Effector CD8-positive, alpha-beta T cell (primary cell): ENCODE data around the gene PNPLA7.

Source experiments
- DNase-seq: peaks from one replicate; lab custom pipeline; 2025; lab: John Stamatoyannopoulos, UW

The PNPLA7 gene

GRCh38 chr9:137436761-137437600, 113.2 kb downstream of the PNPLA7 start:
- DNase-seq: no peak

GRCh38 chr9:137435980-137436760, 114.0 kb downstream of the PNPLA7 start:
- no peak for DNase-seq

GRCh38 chr9:137435381-137435891, 114.8 kb downstream of the PNPLA7 start:
- no peak for DNase-seq

- no peak for DNase-seq
These were observed 115.5 kb downstream of the PNPLA7 start for GRCh38 chr9:137434498-137435380.

DNA sequence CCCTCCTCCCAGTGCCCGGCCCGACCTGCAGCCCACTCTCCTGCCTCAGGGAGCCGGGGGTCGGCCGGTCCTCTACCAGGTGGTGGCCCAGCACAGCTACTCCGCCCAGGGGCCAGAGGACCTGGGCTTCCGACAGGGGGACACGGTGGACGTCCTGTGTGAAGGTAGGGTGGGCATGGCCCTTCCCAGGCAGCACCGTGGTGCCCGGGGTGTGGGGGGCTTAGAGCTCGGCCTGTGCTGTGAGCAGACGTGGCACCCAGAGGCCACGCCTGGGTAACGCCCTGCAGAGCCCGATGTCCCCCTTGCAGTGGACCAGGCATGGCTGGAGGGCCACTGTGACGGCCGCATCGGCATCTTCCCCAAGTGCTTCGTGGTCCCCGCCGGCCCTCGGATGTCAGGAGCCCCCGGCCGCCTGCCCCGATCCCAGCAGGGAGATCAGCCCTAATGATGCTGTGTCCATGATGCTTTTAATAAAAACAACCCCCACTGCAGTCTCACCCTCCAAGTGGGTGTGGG, 116.2 kb downstream of the PNPLA7 start:
- DNase-seq: no peak

DNA sequence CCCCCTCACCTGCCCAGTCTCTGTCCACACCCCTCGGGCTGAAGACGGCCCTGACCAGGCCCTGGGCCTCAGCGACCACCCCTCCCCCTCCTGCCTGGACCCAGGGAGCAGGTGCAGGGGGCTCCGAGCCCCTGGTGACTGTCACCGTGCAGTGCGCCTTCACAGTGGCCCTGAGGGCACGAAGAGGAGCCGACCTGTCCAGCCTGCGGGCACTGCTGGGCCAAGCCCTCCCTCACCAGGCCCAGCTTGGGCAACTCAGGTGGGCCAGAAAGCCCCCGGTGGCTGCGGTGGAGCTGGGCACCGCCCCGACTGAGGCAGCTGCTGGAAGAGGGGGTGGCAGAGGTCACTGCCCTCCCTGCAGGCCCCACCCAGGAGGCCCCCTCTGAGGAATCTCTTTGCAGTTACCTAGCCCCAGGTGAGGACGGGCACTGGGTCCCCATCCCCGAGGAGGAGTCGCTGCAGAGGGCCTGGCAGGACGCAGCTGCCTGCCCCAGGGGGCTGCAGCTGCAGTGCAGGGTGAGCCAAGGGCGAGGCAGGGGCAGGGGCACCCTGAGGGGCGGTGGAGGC, 116.8 kb downstream of the PNPLA7 start:
- no peak for DNase-seq

GRCh38 chr9:137432687-137433348, 117.4 kb downstream of the PNPLA7 start:
- DNase-seq: no peak

- no peak for DNase-seq
These were observed 118.7 kb downstream of the PNPLA7 start for GRCh38 chr9:137431416-137431931.

- no peak for DNase-seq
These were observed 119.3 kb downstream of the PNPLA7 start for GRCh38 chr9:137430723-137431415.

DNA sequence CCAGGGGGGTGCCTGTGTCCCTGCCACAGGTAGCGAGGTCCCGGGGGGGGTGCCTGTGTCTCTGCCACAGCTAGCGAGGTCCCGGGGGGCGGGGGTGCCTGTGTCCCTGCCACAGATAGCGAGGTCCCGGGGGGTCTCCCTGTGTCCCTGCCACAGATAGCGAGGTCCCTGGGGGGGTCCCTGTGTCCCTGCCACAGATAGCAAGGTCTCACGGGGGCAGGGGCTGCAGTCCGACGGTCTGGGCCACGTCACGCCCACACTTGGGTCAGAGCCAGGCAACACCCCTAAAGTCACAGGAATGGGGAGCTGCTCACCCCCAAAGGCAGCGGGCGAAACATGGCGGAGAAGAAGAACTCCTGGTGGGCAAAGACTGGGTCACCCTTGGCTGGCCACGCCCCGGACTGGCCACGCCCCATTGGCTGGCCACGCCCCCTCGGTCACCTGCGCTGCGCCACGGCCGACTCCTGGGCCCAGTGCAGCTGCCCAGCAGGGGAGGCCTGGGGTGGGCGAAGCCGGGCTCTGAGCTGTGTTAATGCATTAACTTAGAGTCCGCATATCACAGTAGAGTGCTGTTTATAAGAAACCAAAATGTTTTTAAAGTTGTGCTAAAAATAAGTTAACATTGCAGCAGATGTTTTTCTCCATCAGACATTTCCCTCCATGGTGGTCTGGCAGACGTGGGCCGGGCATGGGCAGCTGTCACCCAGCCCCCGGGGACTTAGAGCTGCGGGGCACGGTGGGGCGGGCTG, 120.1 kb downstream of the PNPLA7 start:
- no peak for DNase-seq

GRCh38 chr9:137429546-137429890, 120.7 kb downstream of the PNPLA7 start:
- no peak for DNase-seq

GRCh38 chr9:137428841-137429545, 121.2 kb downstream of the PNPLA7 start:
- no peak for DNase-seq

- DNase-seq: no peak
These were observed 121.9 kb downstream of the PNPLA7 start for GRCh38 chr9:137428311-137428630.

GRCh38 chr9:137427454-137428310, 122.5 kb downstream of the PNPLA7 start:
- no peak for DNase-seq

GRCh38 chr9:137426018-137426681, 124.1 kb downstream of the PNPLA7 start:
- DNase-seq: no peak

DNA sequence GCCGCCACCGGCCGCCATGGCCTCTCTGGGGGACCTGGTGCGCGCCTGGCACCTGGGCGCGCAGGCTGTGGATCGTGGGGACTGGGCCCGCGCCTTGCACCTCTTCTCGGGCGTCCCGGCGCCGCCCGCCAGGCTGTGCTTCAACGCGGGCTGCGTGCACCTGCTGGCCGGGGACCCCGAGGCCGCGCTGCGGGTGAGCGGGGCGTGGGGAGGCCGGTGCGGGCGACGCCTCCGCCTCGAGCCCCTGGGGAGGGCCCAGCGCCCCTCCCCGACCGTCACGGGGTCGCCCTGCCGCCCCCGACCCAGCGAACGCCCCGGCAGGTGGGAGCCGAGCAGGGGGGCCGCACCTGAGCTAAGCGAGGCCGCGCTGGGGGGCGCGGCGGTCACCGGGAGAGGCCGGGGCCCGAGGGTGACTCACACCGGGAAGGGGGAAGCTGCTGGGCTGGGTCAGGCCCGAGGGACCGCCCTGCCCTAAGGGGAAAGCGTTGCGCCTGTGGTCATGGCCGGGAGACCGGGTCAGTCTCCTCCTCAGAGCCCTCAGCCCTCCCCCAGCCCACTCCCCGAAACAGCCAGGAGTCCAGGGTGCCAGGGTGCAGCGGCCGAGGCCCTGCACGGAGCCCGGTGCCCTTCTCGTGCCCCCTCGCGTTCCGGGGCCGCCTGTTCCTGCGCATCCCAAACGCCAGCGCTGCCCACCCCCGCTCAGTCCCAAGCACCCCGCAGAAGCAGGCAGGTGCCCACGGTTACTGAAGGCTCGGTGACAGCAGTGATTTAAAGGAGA, 126.5 kb downstream of the PNPLA7 start:
- DNase-seq: no peak
